OCI-LY3 (cell line): ENCODE data around the gene TUBA1C.

ENCODE experiments used
- H2AFZ ChIP-seq: fragments of 200-600, 300-600 bp; shearing (Covaris generic); 2 replicates; pipeline ENCODE4 v1.6.0; 2014; ENCODE audit warnings: antibody characterized with exemption, low read depth, low read length
- H3K27ac ChIP-seq: fragments of 200-600, 300-600 bp; sonication (generic); 2 replicates; pipeline ENCODE4 v1.5.1; 2014; ENCODE audit warnings: mild to moderate bottlenecking, low read length, moderate library complexity, mixed read lengths
- H3K27me3 ChIP-seq: fragments of 200-600, 300-600 bp; sonication (generic); 2 replicates; pipeline ENCODE4 v1.6.1; 2014; ENCODE audit warnings: low read depth, low read length, mixed read lengths
- H3K36me3 ChIP-seq: fragments of 200-600, 300-600 bp; sonication (generic); replicated peaks from 2 replicates; pipeline ENCODE3; 2014; ENCODE audit warnings: low read depth, low read length, mixed read lengths
- H3K4me1 ChIP-seq: fragments of 300-600, 200-600 bp; sonication (generic); 2 replicates; pipeline ENCODE4 v1.6.1; 2014; ENCODE audit warnings: low read length, mixed read lengths
- H3K4me2 ChIP-seq: fragments of 200-600, 300-600 bp; sonication (generic); 2 replicates; pipeline ENCODE4 v1.6.1; 2014; ENCODE audit warnings: low read length, mixed read lengths
- H3K4me3 ChIP-seq: fragments of 300-600, 200-600 bp; sonication (generic); 2 replicates; pipeline ENCODE4 v1.5.1; 2014; ENCODE audit warnings: antibody characterized with exemption, mild to moderate bottlenecking, low read length, moderate library complexity
- H3K79me2 ChIP-seq: fragments of 300-600, 200-600 bp; shearing (Covaris generic); 2 replicates; pipeline ENCODE4 v1.6.1; 2014; ENCODE audit warnings: mild to moderate bottlenecking, low read length, mixed read lengths
- H3K9ac ChIP-seq: fragments of 300-600, 200-600 bp; shearing (Covaris generic); 2 replicates; pipeline ENCODE4 v1.6.0; 2014; ENCODE audit warnings: mild to moderate bottlenecking, low read length, moderate library complexity
- H3K9me3 ChIP-seq: fragments of 200-600, 300-600 bp; shearing (Covaris generic); 2 replicates; pipeline ENCODE4 v1.6.1; 2014; ENCODE audit warnings: low read length, mixed read lengths; ENCODE audit not compliant: insufficient read depth
- H4K20me1 ChIP-seq: fragments of 200-600, 300-600 bp; sonication (generic); 2 replicates; pipeline ENCODE4 v1.6.1; 2016; ENCODE audit warnings: low read length, mixed read lengths; ENCODE audit not compliant: insufficient read depth
- CTCF ChIP-seq: fragments of 200-600, 300-600 bp; sonication (generic); IDR thresholded peaks from 2 replicates; pipeline ENCODE4 v1.5.1; 2014; ENCODE audit warnings: antibody characterized with exemption, low read length, low read depth
- EZH2phosphoT487 ChIP-seq: fragments of 200-600 bp; shearing (Covaris generic); IDR thresholded peaks from 2 replicates; pipeline ENCODE4 v1.6.1; 2018; ENCODE audit warnings: antibody characterized with exemption, mixed run types, low read depth

TUBA1C gene

GRCh38 chr12:49232940-49233841 lies 31.7 kb upstream of the TUBA1C start:
- Histone ChIP-seq H2AFZ (peak overlapping the region; percentile 52), H3K4me1 (peaks cover 16% of the 10 kb centered on the region), H3K9ac (peak overlapping the region; percentile 80), H3K9me3 (no peaks in the 10 kb centered on the region), H3K79me2 (no peaks in the 10 kb centered on the region), H3K4me3 (peak overlapping the region; percentile 79), H3K4me2 (peak overlapping the region; percentile 91), H3K27ac (peak overlapping the region; percentile 83), H3K27me3 (peaks cover 2% of the 10 kb centered on the region; the same call in 1 of the 2 replicates), H3K36me3 (no peaks in the 10 kb centered on the region), H4K20me1 (no peaks in the 10 kb centered on the region)
- TF ChIP-seq CTCF (no peak), EZH2phosphoT487 (no peak)

- Histone ChIP-seq H3K9me3 (no peaks in the 10 kb centered on the region), H3K36me3 (no peaks in the 10 kb centered on the region), H3K9ac (peak overlapping the region; percentile 80), H4K20me1 (no peaks in the 10 kb centered on the region), H3K79me2 (no peaks in the 10 kb centered on the region), H3K4me3 (peak overlapping the region; percentile 79), H3K4me2 (peak overlapping the region; percentile 91), H3K27ac (peak overlapping the region; percentile 83), H3K4me1 (peaks cover 16% of the 10 kb centered on the region), H3K27me3 (peaks cover 6% of the 10 kb centered on the region; the same call in 1 of the 2 replicates), H2AFZ (peak overlapping the region; percentile 52)
- no peak for TF ChIP-seq CTCF
- no peak for TF ChIP-seq EZH2phosphoT487
Observed at GRCh38 chr12:49233842-49234526, 30.9 kb upstream of the TUBA1C start.

GRCh38 chr12:49236423-49236822 lies 28.5 kb upstream of the TUBA1C start:
- peaks cover 16% of the 10 kb centered on the region for H3K4me1 ChIP-seq
- no peaks in the 10 kb centered on the region for H3K36me3 ChIP-seq
- H3K4me3 ChIP-seq, result no peak overlapping the region
- TF ChIP-seq CTCF (no peak), EZH2phosphoT487 (no peak)
- no peaks in the 10 kb centered on the region for H4K20me1 ChIP-seq
- H3K27ac ChIP-seq, result no peak overlapping the region
- peaks cover 6% of the 10 kb centered on the region; the same call in 1 of the 2 replicates for H3K27me3 ChIP-seq
- H3K9me3 ChIP-seq, result no peaks in the 10 kb centered on the region
- H3K9ac ChIP-seq, result no peak overlapping the region
- H3K79me2 ChIP-seq, result no peaks in the 10 kb centered on the region
- no peak overlapping the region for H3K4me2 ChIP-seq
- H2AFZ ChIP-seq, result no peak overlapping the region

- Histone ChIP-seq H3K27ac (no peak overlapping the region), H3K4me3 (no peak overlapping the region), H4K20me1 (no peaks in the 10 kb centered on the region), H3K9ac (no peak overlapping the region), H3K4me1 (no peaks in the 10 kb centered on the region), H3K4me2 (no peak overlapping the region), H2AFZ (no peak overlapping the region), H3K79me2 (no peaks in the 10 kb centered on the region), H3K36me3 (no peaks in the 10 kb centered on the region), H3K9me3 (no peaks in the 10 kb centered on the region), H3K27me3 (peaks cover 2% of the 10 kb centered on the region; the same call in 1 of the 2 replicates)
- TF ChIP-seq EZH2phosphoT487, result no peak
- no peak for TF ChIP-seq CTCF
Observed at GRCh38 chr12:49243631-49244030, 21.3 kb upstream of the TUBA1C start.
